ENCODE measurements around the gene SLITRK1.

Gene SLITRK1

GRCh38 chr13:83865161-83866137, 16.8 kb downstream of the SLITRK1 start:
- DNase-seq = no peak

- no peak for DNase-seq
These were observed 28.5 kb downstream of the SLITRK1 start for GRCh38 chr13:83853771-83854170.

- no peak for DNase-seq
These were observed 37.2 kb downstream of the SLITRK1 start for GRCh38 chr13:83845106-83845505.

- DNase-seq = no peak
These were observed 43.1 kb downstream of the SLITRK1 start for GRCh38 chr13:83839146-83839545.

DNA sequence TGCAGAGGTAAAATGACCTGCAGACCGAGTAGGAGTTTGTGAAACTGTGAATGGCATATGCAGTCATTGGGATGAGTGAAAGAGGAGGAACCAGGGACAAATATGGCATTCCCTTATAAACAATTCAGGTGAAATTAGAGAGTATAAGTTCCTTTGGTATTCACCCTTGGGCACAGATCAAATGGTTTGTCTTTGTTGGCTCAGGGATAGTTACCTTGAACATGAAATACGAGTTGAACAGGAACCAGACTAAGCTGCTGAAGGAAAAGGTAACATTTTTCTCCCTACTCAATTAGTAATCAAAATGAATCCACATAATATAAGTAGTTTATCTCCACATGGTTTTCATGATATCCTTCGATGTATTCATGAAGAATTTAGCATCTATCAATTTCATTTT, 50.5 kb downstream of the SLITRK1 start:
- DNase-seq = no peak

DNA sequence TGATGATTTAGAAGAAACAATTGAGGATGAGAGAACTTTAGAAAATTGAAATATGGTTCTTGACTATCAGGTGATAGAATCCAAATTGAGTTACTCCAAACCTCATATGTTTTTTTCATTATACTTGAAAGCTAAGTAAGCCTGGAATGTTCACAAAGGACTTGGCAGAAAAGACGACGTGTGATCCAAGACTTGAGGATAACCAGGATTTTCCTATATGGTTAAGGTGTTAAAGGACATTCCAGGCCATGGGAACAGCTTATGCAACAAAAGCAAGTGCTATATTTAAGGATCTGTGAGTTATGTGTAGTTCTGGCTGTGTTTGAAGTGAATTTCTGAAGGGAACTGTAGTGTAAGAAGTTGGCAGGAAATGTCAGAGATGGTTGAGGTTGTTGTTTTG, 52.5 kb downstream of the SLITRK1 start:
- no peak for DNase-seq

DNA sequence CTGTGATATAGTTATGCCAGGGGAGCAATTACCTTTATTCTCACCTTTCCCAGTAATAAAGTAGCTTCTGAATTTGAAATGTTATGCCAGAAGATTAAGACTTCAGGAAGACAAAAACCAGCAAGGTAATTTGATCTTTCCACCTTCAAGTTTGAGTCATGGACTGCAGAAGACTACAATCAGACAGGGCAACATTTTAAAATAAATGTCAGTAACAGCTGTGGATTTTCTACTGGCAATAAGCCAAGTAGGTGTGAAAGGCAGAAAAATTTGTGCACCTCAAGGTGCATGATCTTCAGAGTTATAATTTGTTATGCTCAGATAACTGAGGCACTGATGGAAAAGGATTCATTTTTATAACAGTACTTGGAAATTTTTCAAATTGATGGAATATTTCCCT, 54.9 kb downstream of the SLITRK1 start:
- DNase-seq = no peak

Data from activated gamma-delta T cell treated with Interleukin-2 at 50 U/mL for 16 hours (primary cell).